WTC11 (cell line): Measurements from ENCODE around the gene SRSF3. TPM values are rescaled to one million over a fixed set of nuclear protein-coding genes. Genes with fewer than 3 reads are reported as not detected.

Experiments used
- ATAC-seq: fragments of 200-7000 bp; cut with Tn5 transposase; 2 replicates; pipeline ENCODE4 v1.10.0; 2021; ENCODE audit warnings: mild to moderate bottlenecking, moderate library complexity
- Bru-seq: library from RNA; stranded (reverse); fragments of 400-500 nt; gene quantifications from one replicate; lab custom pipeline; 2021; lab: Mats Ljungman, UMichigan
- CTCF ChIA-PET: fragments of 300-600 bp; sonication (Branson Sonifier 250); formaldehyde crosslinking; loops from one replicate; lab custom pipeline; 2021; ENCODE audit warnings: antibody characterized with exemption; lab: Charles Lee
- POLR2A ChIA-PET: fragments of 350-600 bp; sonication (Branson Sonifier 250); formaldehyde crosslinking; loops from one replicate; lab custom pipeline; 2021; ENCODE audit warnings: antibody characterized with exemption; lab: Charles Lee
- DNase-seq: peaks from one replicate; pipeline ENCODE4 v3.0.0; 2021; ENCODE audit warnings: low spot score
- H3K27ac Mint-ChIP-seq: 2 replicates; pipeline ENCODE4 v1.8.0; 2021; ENCODE audit warnings: mixed read lengths
- H3K27me3 Mint-ChIP-seq: 2 replicates; pipeline ENCODE4 v1.8.0; 2021; ENCODE audit warnings: low read depth, mild to moderate bottlenecking, moderate library complexity, mixed read lengths
- H3K36me3 Mint-ChIP-seq: 2 replicates; pipeline ENCODE4 v1.8.0; 2021; ENCODE audit warnings: mixed read lengths
- H3K4me1 Mint-ChIP-seq: 2 replicates; pipeline ENCODE4 v1.8.0; 2022; ENCODE audit warnings: mixed read lengths
- H3K4me3 Mint-ChIP-seq: 2 replicates; pipeline ENCODE4 v1.8.0; 2021; ENCODE audit warnings: mild to moderate bottlenecking, moderate library complexity, mixed read lengths
- H3K9me3 Mint-ChIP-seq: 2 replicates; pipeline ENCODE4 v1.8.0; 2021; ENCODE audit warnings: mixed read lengths
- ATF6 ChIP-seq: sonication (generic); formaldehyde crosslinking; IDR thresholded peaks from 2 replicates; pipeline ENCODE4 v1.8.1; 2023; ENCODE audit warnings: mild to moderate bottlenecking, missing genetic modification reagents
- CBFB ChIP-seq: sonication (generic); formaldehyde crosslinking; IDR thresholded peaks from 2 replicates; pipeline ENCODE4 v1.8.1; 2022; ENCODE audit warnings: mild to moderate bottlenecking, low read depth, missing genetic modification reagents
- CDX4 ChIP-seq: fragments of 250-450 bp; sonication (Bioruptor Pico); IDR thresholded peaks from 2 replicates; pipeline ENCODE4 v1.9.0; 2021; ENCODE audit warnings: moderate library complexity, mild to moderate bottlenecking, inconsistent platforms, borderline replicate concordance
- ELF4 ChIP-seq: sonication (generic); formaldehyde crosslinking; IDR thresholded peaks from 2 replicates; pipeline ENCODE4 v1.8.1; 2022; ENCODE audit warnings: low read depth, mild to moderate bottlenecking, moderate library complexity, missing genetic modification reagents
- ESRRA ChIP-seq: sonication (generic); formaldehyde crosslinking; IDR thresholded peaks from 2 replicates; pipeline ENCODE4 v1.8.1; 2022; ENCODE audit warnings: mild to moderate bottlenecking, missing genetic modification reagents, borderline replicate concordance
- FOXJ3 ChIP-seq: sonication (generic); formaldehyde crosslinking; IDR thresholded peaks from 2 replicates; pipeline ENCODE4 v1.9.0; 2021; ENCODE audit warnings: missing genetic modification reagents, mild to moderate bottlenecking, borderline replicate concordance
- FOXP4 ChIP-seq: sonication (generic); formaldehyde crosslinking; IDR thresholded peaks from 2 replicates; pipeline ENCODE4 v1.8.0; 2022; ENCODE audit warnings: mild to moderate bottlenecking, missing genetic modification reagents
- GABPB1 ChIP-seq: sonication (generic); formaldehyde crosslinking; IDR thresholded peaks from 2 replicates; pipeline ENCODE4 v1.8.1; 2023; ENCODE audit warnings: mild to moderate bottlenecking, missing genetic modification reagents
- HMGXB4 ChIP-seq: sonication (generic); formaldehyde crosslinking; IDR thresholded peaks from 2 replicates; pipeline ENCODE4 v1.8.1; 2023; ENCODE audit warnings: mild to moderate bottlenecking, moderate library complexity, missing genetic modification reagents
- MXD4 ChIP-seq: fragments of 250-450 bp; sonication (Bioruptor Pico); IDR thresholded peaks from 2 replicates; pipeline ENCODE4 v1.8.0; 2021; ENCODE audit warnings: mild to moderate bottlenecking, moderate library complexity, borderline replicate concordance
- MYBL2 ChIP-seq: sonication (generic); formaldehyde crosslinking; IDR thresholded peaks from 2 replicates; pipeline ENCODE4 v1.8.1; 2023; ENCODE audit warnings: mild to moderate bottlenecking, moderate library complexity, missing genetic modification reagents
- NFYB ChIP-seq: sonication (generic); formaldehyde crosslinking; conservative IDR thresholded peaks from 2 replicates; pipeline ENCODE4 v1.8.0; 2022; ENCODE audit warnings: low read depth, missing genetic modification reagents
- PRDM15 ChIP-seq: sonication (generic); formaldehyde crosslinking; IDR thresholded peaks from 2 replicates; pipeline ENCODE4 v1.8.0; 2022; ENCODE audit warnings: missing genetic modification reagents
- SMAD3 ChIP-seq: sonication (generic); formaldehyde crosslinking; IDR thresholded peaks from 2 replicates; pipeline ENCODE4 v1.8.0; 2022; ENCODE audit warnings: missing genetic modification reagents, mild to moderate bottlenecking, borderline replicate concordance
- USF2 ChIP-seq: sonication (generic); formaldehyde crosslinking; IDR thresholded peaks from 2 replicates; pipeline ENCODE4 v1.8.1; 2023; ENCODE audit warnings: mild to moderate bottlenecking, missing genetic modification reagents, moderate library complexity
- ZBTB43 ChIP-seq: sonication (generic); formaldehyde crosslinking; IDR thresholded peaks from 2 replicates; pipeline ENCODE4 v1.8.1; 2023; ENCODE audit warnings: mild to moderate bottlenecking, missing genetic modification reagents
- ZNF263 ChIP-seq: sonication (generic); formaldehyde crosslinking; IDR thresholded peaks from 2 replicates; pipeline ENCODE4 v1.8.1; 2022; ENCODE audit warnings: low read depth, mild to moderate bottlenecking, moderate library complexity, missing genetic modification reagents
- ZNF416 ChIP-seq: fragments of 250-450 bp; sonication (Bioruptor Pico); IDR thresholded peaks from 2 replicates; pipeline ENCODE4 v1.9.0; 2021; ENCODE audit warnings: mild to moderate bottlenecking, inconsistent platforms
- ZNF423 ChIP-seq: fragments of 250-450 bp; sonication (Bioruptor Pico); IDR thresholded peaks from 2 replicates; pipeline ENCODE4 v2.1.2; 2022; ENCODE audit warnings: mild to moderate bottlenecking, moderate library complexity
- long read RNA-seq, 3 experiments: library from RNA in 1 of 3; library from capped mRNA in 1 of 3; library from polyadenylated mRNA in 1 of 3; unstranded in 2 of 3; stranded (forward) in 1 of 3; transcript quantifications; one replicate each; pipeline ENCODE4 v2.0.0, GENCODE V29; 2021
- total RNA-seq: library from RNA; stranded (reverse); gene quantifications from 3 replicates; pipeline ENCODE4 v1.2.3, GENCODE V29; 2021

SRSF3 gene
- total RNA-seq: 554 to 645 TPM (median 644 TPM) in 3 replicates
- percentile 100 among the genes with signal in this experiment for Bru-seq, nascent RNA
- long read RNA-seq, experiment 1, full-length matches to known transcripts: 1,167 of 1,231 reads
- long read RNA-seq, experiment 1, partial matches to known transcripts: 45 of 1,231 reads
- long read RNA-seq, experiment 1, other reads (novel, unspliced or antisense): 19 of 1,231 reads
- long read RNA-seq, experiment 2, full-length matches to known transcripts: 604 of 965 reads
- long read RNA-seq, experiment 2, partial matches to known transcripts: 54 of 965 reads
- long read RNA-seq, experiment 2, other reads (novel, unspliced or antisense): 307 of 965 reads
- long read RNA-seq, experiment 3, full-length matches to known transcripts: 3,870 of 3,925 reads
- long read RNA-seq, experiment 3, partial matches to known transcripts: 17 of 3,925 reads
- long read RNA-seq, experiment 3, other reads (novel, unspliced or antisense): 38 of 3,925 reads

GRCh38 chr6:36594029-36594815 lies at the start of gene SRSF3:
Gene SRSF3 (plus strand): TSS chr6:36594362. CDS start chr6:36596763, 2,401 bp downstream.
- peaks cover 4% of the 10 kb centered on the region for H3K27me3 Mint-ChIP-seq
- DNase-seq (peak; percentile 94), ATAC-seq (peak; percentile 90)
- H3K27ac Mint-ChIP-seq: peak within 1 kb of the TSS; percentile 100
- peaks cover 33% of the 10 kb centered on the region for H3K4me1 Mint-ChIP-seq
- no peaks in the 10 kb centered on the region for H3K9me3 Mint-ChIP-seq
- ChIA-PET CTCF (interaction anchor here (1.0 kb wide), 1 partner anchor 129 kb away, joined by 3 read pairs; no protein-coding TSS in a partner anchor), POLR2A (interaction anchor here (0.7 to 1.2 kb wide), 2 partner anchors 10 to 46 kb away, joined by 3 to 13 read pairs; no protein-coding TSS in a partner anchor)
- peak within 1 kb of the TSS; percentile 98 for H3K4me3 Mint-ChIP-seq
- H3K36me3 Mint-ChIP-seq: peaks cover 50% of the 10 kb centered on the region
- TF ChIP-seq FOXJ3 (no peak), MYBL2 (CRISPR knock-in tag) (peak; percentile 74; the same call in 1 of the 2 replicates), GABPB1 (CRISPR knock-in tag) (peak; percentile 38), ZBTB43 (no peak), SMAD3 (CRISPR knock-in tag) (peak; percentile 88; the same call in 1 of the 2 replicates), ESRRA (CRISPR knock-in tag) (no peak), NFYB (peak; percentile 85), PRDM15 (CRISPR knock-in tag) (no peak), ZNF416 (CRISPR knock-in tag) (peak; percentile 90; the same call in 1 of the 2 replicates), CBFB (CRISPR knock-in tag) (no peak), CDX4 (CRISPR knock-in tag) (peak; percentile 16; the same call in 1 of the 2 replicates), USF2 (peak; percentile 90), ZNF263 (CRISPR knock-in tag) (peak; percentile 79), MXD4 (CRISPR knock-in tag) (no peak), ELF4 (no peak), FOXP4 (CRISPR knock-in tag) (0 out of 2 replicates have a peak, but pooled peaks have one; percentile 33), HMGXB4 (CRISPR knock-in tag) (peak; percentile 70; the same call in 1 of the 2 replicates), ATF6 (CRISPR knock-in tag) (no peak), ZNF423 (CRISPR knock-in tag) (no peak)
